ENCODE measurements around the gene HBD. TPM values are rescaled to one million over a fixed set of nuclear protein-coding genes. Genes with fewer than 3 reads are reported as not detected.

HBD gene
- total RNA-seq, 3 donors from 2014 or later: not detected

DNA sequence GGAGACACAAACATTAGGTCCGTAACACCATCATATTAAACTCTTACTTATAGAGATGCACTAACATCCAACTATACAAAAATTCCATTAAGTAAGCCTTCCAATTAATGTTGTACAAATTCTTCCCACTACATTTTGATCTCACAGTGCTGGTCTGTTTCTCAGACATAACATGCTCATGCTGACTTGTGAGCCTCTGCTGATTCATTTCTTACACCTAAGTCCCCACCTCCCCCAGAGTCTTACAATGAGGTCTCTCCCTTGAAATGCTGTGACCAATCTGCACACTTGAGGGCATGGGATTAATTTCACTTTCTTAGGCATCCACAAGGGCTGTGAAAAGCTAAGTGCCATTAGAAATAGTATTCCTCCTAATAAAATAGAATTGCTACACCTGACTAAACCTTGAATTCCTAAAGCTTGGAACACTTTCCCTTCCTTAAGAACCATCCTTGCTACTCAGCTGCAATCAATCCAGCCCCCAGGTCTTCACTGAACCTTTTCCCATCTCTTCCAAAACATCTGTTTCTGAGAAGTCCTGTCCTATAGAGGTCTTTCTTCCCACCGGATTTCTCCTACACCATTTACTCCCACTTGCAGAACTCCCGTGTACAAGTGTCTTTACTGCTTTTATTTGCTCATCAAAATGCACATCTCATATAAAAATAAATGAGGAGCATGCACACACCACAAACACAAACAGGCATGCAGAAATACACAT is 13.3 kb upstream of the HBD start:
- intact Hi-C loops (cut with DNase I; ENCODE audit: low total_unique reads): no loop called here
- Histone ChIP-seq H3K4me3 (no peak overlapping the region), H3K4me1 (no peaks in the 10 kb centered on the region), H3K36me3 (no peaks in the 10 kb centered on the region), H3K27me3 (no peaks in the 10 kb centered on the region), H3K27ac (no peak overlapping the region), H3K9me3 (no peaks in the 10 kb centered on the region)
- DNase-seq (ENCODE audit: low spot score in 2 of 2): no peak
- TF ChIP-seq POLR2AphosphoS5 (IDR thresholded peaks at IDR 0.05) (no peak), CTCF (IDR thresholded peaks at IDR 0.05) (no peak), POLR2A (IDR thresholded peaks at IDR 0.05) (no peak)

DNA sequence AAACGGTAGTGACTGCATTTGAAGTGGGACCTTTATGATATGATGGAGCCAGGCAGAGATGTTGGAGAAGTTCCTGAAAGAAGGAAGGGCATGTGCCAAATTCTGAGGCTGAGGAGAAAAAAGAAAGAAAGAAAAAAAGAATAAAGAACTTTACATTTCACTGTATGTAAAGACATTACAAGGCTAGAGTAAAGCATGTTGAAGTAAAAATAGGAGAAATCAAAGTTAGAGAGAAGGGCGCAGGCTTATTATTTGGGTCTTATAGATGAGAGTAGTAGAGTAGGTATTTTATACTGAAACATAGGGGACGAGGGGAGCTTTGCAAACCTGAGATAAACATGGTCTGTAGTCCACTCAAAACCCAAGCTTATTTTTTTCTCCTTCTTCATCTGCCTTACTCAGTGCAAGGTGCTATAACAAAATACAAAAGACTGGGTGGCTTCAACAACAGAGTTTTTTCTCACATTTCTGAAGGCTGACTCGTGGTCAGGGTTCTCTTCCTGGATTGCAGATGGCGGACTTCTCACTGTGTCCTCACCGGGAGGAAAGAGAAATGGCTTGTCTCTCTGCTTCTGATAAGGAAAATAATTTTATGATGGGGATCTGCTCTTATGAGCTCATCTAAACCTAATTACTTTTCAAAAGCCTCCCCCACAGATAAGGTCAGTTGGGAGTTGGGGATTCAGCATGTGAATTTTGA is 12.6 kb upstream of the HBD start:
- Histone ChIP-seq H3K27me3 (no peaks in the 10 kb centered on the region), H3K9me3 (no peaks in the 10 kb centered on the region), H3K27ac (no peak overlapping the region), H3K4me1 (no peaks in the 10 kb centered on the region), H3K36me3 (no peaks in the 10 kb centered on the region), H3K4me3 (no peak overlapping the region)
- intact Hi-C loops (cut with DNase I; ENCODE audit: low total_unique reads): no loop called here
- TF ChIP-seq POLR2AphosphoS5 (IDR thresholded peaks at IDR 0.05) (no peak), CTCF (IDR thresholded peaks at IDR 0.05) (no peak), POLR2A (IDR thresholded peaks at IDR 0.05) (no peak)
- no peak for DNase-seq (ENCODE audit: low spot score in 2 of 2)

GRCh38 chr11:5245155-5245554 is 10.9 kb upstream of the HBD start:
- Histone ChIP-seq H3K27ac (no peak overlapping the region), H3K4me1 (no peaks in the 10 kb centered on the region), H3K9me3 (no peaks in the 10 kb centered on the region), H3K36me3 (no peaks in the 10 kb centered on the region), H3K27me3 (no peaks in the 10 kb centered on the region), H3K4me3 (no peak overlapping the region)
- no peak for DNase-seq (ENCODE audit: low spot score in 2 of 2)
- intact Hi-C loops (cut with DNase I; ENCODE audit: low total_unique reads): no loop called here
- TF ChIP-seq CTCF (IDR thresholded peaks at IDR 0.05): no peak
- TF ChIP-seq POLR2AphosphoS5 (IDR thresholded peaks at IDR 0.05): no peak
- no peak for TF ChIP-seq POLR2A (IDR thresholded peaks at IDR 0.05)

DNA sequence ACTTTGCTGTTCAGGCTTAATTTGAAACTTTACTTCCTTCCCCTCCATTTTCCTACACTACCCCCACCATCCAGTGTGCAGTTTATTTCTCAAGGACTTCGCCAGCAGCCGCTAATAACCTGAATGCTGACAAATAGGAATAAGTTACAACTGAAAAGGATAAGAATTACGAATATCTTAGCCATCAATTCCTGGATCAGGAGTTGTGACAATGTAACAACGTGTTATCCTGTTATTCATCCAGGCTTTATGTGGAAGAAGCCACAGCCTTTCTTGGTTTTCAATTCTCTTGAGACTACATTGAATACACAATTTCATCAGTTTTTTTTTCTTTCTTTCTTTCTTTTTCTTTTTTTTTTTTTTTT is 9.5 kb upstream of the HBD start:
- no peak for TF ChIP-seq CTCF (IDR thresholded peaks at IDR 0.05)
- TF ChIP-seq POLR2A (IDR thresholded peaks at IDR 0.05): no peak
- TF ChIP-seq POLR2AphosphoS5 (IDR thresholded peaks at IDR 0.05): no peak
- Histone ChIP-seq H3K27me3 (no peaks in the 10 kb centered on the region), H3K27ac (no peak overlapping the region), H3K4me3 (no peak overlapping the region), H3K36me3 (no peaks in the 10 kb centered on the region), H3K9me3 (no peaks in the 10 kb centered on the region), H3K4me1 (no peaks in the 10 kb centered on the region)
- no peak for DNase-seq (ENCODE audit: low spot score in 2 of 2)
- intact Hi-C loops (cut with DNase I; ENCODE audit: low total_unique reads): no loop called here

All from breast epithelium (tissue), 4 donors.